ENCODE results near the gene ZDHHC7. TPM values are rescaled to one million over a fixed set of nuclear protein-coding genes. Genes with fewer than 3 reads are reported as not detected.
"Not testable (repeated sequence)": the region's sequence is repeated elsewhere in the genome, so short reads cannot be mapped to it uniquely, and the experiment has no call there.

The ZDHHC7 gene
- total RNA-seq, 2 experiments from 2014 or later: 24.6 to 25.1 TPM

GRCh38 chr16:85037050-85037410, 25.7 kb upstream of the ZDHHC7 start:
- ChIA-PET CTCF (no interaction called here), POLR2A (no interaction called here)
- no peaks in the 10 kb centered on the region for H3K4me1 Mint-ChIP-seq
- H3K27ac Mint-ChIP-seq: no peak overlapping the region
- no peaks in the 10 kb centered on the region for H3K36me3 Mint-ChIP-seq (ENCODE audit: low read depth)
- no peak overlapping the region for H3K4me3 Mint-ChIP-seq
- DNase-seq: no peak
- no peaks in the 10 kb centered on the region for H3K27me3 Mint-ChIP-seq
- no peaks in the 10 kb centered on the region for H3K9me3 Mint-ChIP-seq

DNA sequence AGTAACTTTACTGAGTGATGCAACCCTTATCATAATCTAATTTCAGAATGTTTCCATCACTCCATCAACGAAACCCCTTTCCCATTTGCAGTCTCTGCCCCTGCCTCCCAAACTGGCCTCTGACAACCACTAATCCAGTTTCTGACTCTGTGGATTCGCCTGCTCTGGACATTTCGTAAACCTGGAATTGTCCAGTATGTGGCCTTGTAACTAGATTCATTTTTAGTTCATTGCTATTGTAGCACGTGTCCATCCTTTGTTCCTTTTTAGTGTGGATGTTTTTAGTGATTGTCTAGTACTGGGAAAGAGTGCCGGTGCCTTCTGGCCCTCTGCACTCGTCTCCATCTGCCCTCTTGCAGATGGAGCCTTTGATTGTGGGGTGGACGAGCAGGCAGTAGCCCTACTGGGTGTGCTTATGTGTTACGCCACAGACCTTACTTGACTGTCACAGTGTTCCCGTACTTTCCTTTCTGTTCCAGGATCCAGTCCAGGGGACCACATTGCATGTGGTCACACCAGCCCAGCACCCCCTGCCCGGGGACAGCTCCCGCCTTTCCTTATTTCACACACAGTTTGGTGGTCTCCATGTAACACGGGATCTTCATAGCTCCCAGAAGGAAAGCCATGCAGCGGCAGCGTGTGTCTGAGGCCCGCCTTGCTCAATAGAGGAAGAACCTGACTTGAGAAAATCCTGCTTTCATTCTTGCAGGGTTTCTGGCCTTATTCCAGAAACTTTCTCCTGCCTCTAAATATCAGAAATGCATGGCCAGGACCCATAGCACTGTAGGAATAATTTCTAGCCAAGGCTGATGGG, 25.1 kb upstream of the ZDHHC7 start:
- POLR2A ChIA-PET: interaction anchor here (0.8 kb wide), 1 partner anchor 18 kb away, joined by 3 read pairs; no protein-coding TSS in a partner anchor
- no peak overlapping the region for H3K27ac Mint-ChIP-seq

DNA sequence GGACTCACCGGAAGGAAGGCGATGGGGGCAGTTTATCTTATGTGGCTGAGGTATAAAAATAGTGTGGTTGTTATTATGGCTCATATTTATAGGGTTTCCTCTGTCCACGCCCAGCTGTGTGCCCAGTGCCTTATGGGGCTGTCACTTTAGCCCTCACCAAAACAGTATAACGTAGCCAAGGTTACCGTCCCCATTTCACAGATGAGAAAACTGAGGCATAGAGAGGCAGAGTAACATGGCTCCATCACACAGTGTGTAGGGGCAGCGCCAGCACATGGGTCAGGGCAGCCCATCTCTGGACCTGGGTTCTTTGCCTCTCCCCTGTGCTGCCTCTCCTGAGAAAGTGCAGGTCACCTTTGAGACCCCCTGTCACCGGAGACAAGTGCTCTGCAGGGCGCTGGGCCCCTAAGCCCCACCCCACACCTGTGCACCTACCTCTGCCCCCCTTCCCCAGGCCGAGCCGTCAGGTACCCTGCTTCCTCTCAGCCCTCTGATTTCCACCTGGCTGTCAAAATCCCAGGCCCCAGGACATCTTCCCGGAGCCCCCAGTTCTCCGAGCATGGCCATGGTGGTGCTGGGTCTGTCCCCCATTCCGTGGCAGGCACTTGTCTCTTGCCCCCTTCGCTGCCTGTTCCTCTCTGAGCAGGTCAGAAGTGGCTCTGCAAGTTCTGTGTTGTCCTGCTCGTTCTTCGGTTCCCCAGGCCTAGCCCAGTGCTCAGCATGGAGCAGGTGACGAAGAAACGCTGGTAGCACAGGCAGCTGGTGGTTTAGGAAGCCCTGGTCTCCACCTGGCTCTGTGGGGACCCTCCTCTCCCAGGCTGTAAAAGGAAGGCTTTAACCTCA, 23.5 kb upstream of the ZDHHC7 start:
- no peak for DNase-seq
- POLR2A ChIA-PET: no interaction called here
- CTCF ChIA-PET: no interaction called here
- H3K9me3 Mint-ChIP-seq: no peaks in the 10 kb centered on the region
- no peaks in the 10 kb centered on the region for H3K27me3 Mint-ChIP-seq
- H3K4me1 Mint-ChIP-seq: peaks cover 7% of the 10 kb centered on the region
- no peaks in the 10 kb centered on the region for H3K36me3 Mint-ChIP-seq (ENCODE audit: low read depth)
- H3K4me3 Mint-ChIP-seq: no peak overlapping the region
- no peak overlapping the region for H3K27ac Mint-ChIP-seq

More for the DNA sequence above, 25.1 kb upstream of the ZDHHC7 start:
- peaks cover 3% of the 10 kb centered on the region for H3K4me1 Mint-ChIP-seq
- no peaks in the 10 kb centered on the region for H3K36me3 Mint-ChIP-seq (ENCODE audit: low read depth)
- no peak for DNase-seq
- CTCF ChIA-PET: interaction anchor here (0.7 kb wide), 2 partner anchors 83 to 679 kb away, joined by 3 read pairs; no protein-coding TSS in a partner anchor
- no peaks in the 10 kb centered on the region for H3K9me3 Mint-ChIP-seq
- H3K4me3 Mint-ChIP-seq: no peak overlapping the region
- no peaks in the 10 kb centered on the region for H3K27me3 Mint-ChIP-seq

GRCh38 chr16:85033171-85033570, 21.8 kb upstream of the ZDHHC7 start:
- no peaks in the 10 kb centered on the region for H3K36me3 Mint-ChIP-seq (ENCODE audit: low read depth)
- no peak overlapping the region for H3K27ac Mint-ChIP-seq
- ChIA-PET POLR2A (no interaction called here), CTCF (no interaction called here)
- H3K9me3 Mint-ChIP-seq: no peaks in the 10 kb centered on the region
- DNase-seq: no peak
- peaks cover 23% of the 10 kb centered on the region for H3K4me1 Mint-ChIP-seq
- H3K27me3 Mint-ChIP-seq: no peaks in the 10 kb centered on the region
- H3K4me3 Mint-ChIP-seq: no peak overlapping the region

DNA sequence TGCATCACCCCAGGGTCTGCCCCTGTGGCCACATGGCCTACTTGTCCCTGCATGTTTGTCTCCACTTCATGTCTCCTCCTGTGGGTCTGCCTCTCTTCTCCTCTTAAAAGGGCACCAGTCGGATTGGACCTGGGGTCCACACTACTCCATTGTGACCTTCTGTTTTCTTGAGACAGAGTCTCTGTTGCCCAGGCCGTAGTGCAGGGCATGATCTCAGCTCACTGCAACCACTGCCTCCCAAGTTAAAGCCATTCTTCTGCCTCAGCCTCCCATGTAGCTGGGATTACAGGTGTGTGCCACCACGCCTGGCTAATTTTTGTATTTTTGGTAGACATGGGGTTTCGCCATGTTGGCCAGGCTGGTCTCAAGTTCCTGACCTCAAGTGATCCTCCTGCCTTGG, 20.9 kb upstream of the ZDHHC7 start:
- POLR2A ChIA-PET, CTCF ChIA-PET: not testable (repeated sequence)

GRCh38 chr16:85031451-85031850, 20.1 kb upstream of the ZDHHC7 start:
- Mint-ChIP-seq H3K4me3 (no peak overlapping the region), H3K27ac (no peak overlapping the region), H3K9me3 (no peaks in the 10 kb centered on the region), H3K4me1 (peaks cover 34% of the 10 kb centered on the region), H3K36me3 (ENCODE audit: low read depth) (no peaks in the 10 kb centered on the region), H3K27me3 (no peaks in the 10 kb centered on the region)
- POLR2A ChIA-PET: no interaction called here
- DNase-seq: no peak
- CTCF ChIA-PET: interaction anchor here (1.0 kb wide), 1 partner anchor 83 kb away, joined by 3 read pairs; no protein-coding TSS in a partner anchor

More for the DNA sequence above, 20.9 kb upstream of the ZDHHC7 start:
- not testable (repeated sequence) for H3K27me3 Mint-ChIP-seq; H3K36me3 Mint-ChIP-seq (ENCODE audit: low read depth); H3K4me3 Mint-ChIP-seq; DNase-seq; H3K27ac Mint-ChIP-seq; H3K9me3 Mint-ChIP-seq
- peaks cover 28% of the 10 kb centered on the region for H3K4me1 Mint-ChIP-seq

DNA sequence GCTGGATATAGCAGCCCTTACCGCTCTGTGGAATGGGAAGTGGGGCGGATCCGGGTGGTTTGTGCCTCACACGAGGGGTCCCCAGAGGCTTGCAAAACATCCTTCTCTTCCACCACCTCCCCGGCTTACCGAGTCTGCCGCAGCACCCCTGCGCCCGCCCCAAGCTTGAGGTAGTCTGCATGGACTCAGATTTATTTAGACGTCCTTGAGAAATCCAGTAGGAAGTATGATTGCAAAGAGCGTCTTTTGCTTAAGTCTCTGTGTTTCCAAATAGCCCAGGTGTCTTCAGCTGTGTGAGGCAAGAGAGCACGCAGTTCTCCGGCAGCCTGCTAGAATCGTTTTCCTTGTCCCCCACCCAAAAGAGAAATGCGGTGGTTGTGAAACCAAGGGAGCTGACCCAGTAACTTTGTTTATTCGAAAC, 18.7 kb upstream of the ZDHHC7 start:
- H3K9me3 Mint-ChIP-seq: no peaks in the 10 kb centered on the region
- peaks cover 40% of the 10 kb centered on the region for H3K4me1 Mint-ChIP-seq
- POLR2A ChIA-PET: interaction anchor here (2.0 kb wide), 1 partner anchor 57 kb away, joined by 4 read pairs; no protein-coding TSS in a partner anchor
- H3K27me3 Mint-ChIP-seq: no peaks in the 10 kb centered on the region
- no peaks in the 10 kb centered on the region for H3K36me3 Mint-ChIP-seq (ENCODE audit: low read depth)
- DNase-seq: no peak
- H3K4me3 Mint-ChIP-seq: no peak overlapping the region
- CTCF ChIA-PET: interaction anchor here (1.0 kb wide), 1 partner anchor 57 kb away, joined by 3 read pairs; no protein-coding TSS in a partner anchor
- H3K27ac Mint-ChIP-seq: no peak overlapping the region

GRCh38 chr16:85029408-85029784, 18.1 kb upstream of the ZDHHC7 start:
- Mint-ChIP-seq H3K27ac (peak overlapping the region; percentile 85), H3K4me3 (peak overlapping the region; percentile 85), H3K27me3 (peaks cover 2% of the 10 kb centered on the region), H3K36me3 (ENCODE audit: low read depth) (no peaks in the 10 kb centered on the region), H3K9me3 (no peaks in the 10 kb centered on the region), H3K4me1 (peaks cover 40% of the 10 kb centered on the region)
- ChIA-PET POLR2A (interaction anchor here (2.0 kb wide), 1 partner anchor 57 kb away, joined by 4 read pairs; no protein-coding TSS in a partner anchor), CTCF (interaction anchor here (1.0 kb wide), 1 partner anchor 57 kb away, joined by 3 read pairs; no protein-coding TSS in a partner anchor)
- DNase-seq: peak; percentile 67

- CTCF ChIA-PET: interaction anchor here (1.4 to 2.4 kb wide), 2 partner anchors 58 to 303 kb away, joined by 3 to 13 read pairs; no protein-coding TSS in a partner anchor
- Mint-ChIP-seq H3K27me3 (peaks cover 2% of the 10 kb centered on the region), H3K4me1 (peaks cover 40% of the 10 kb centered on the region), H3K4me3 (peak overlapping the region; percentile 85), H3K9me3 (no peaks in the 10 kb centered on the region), H3K36me3 (ENCODE audit: low read depth) (no peaks in the 10 kb centered on the region), H3K27ac (peak overlapping the region; percentile 85)
- DNase-seq: peak; percentile 79
- POLR2A ChIA-PET: interaction anchor here (0.9 to 3.4 kb wide), 9 partner anchors 10 to 524 kb away, joined by 3 to 56 read pairs (median 4); partner anchors contain the start of gene ZDHHC7
Observed at GRCh38 chr16:85028685-85029407, 17.5 kb upstream of the ZDHHC7 start.

DNA sequence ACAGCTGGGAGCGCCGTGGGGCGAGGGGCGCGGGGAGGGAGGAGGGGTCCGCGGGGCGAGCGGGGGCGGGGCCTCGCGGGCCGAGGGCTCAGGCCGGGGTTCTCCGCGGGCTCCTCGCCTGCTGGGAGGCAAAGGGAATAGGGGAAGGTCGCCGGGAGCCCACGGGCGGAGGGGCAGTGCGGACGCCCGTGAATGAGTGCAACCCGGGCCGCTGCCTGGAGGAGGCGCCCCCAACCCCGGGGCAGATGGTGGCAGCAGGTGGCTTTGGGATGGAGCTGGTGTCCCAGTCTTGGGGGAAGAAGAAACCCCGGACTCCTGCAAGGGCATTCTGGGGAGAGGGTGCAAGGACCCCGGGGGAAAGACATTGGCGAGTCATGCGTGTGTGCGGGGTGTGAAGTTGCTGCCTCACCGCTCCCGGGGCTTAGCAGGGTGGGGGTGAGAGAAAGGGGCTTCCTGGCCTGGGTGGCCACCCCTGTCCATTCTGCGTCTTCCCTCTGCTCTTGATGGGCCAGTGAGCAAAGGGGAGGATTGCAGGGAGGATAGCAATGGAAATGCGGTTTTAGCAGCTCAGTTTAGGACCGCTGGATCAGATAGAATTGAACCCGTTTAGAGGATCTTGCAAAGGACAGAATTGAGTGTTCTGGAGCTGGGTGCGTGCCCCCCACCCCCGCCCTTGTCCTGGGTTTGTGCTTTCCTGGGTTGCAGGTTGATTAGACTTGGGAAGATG, 16.8 kb upstream of the ZDHHC7 start:
- ChIA-PET CTCF (interaction anchor here (1.0 to 2.7 kb wide), 7 partner anchors 15 to 302 kb away, joined by 3 to 14 read pairs (median 6); no protein-coding TSS in a partner anchor), POLR2A (interaction anchor here (0.6 to 3.4 kb wide), 12 partner anchors 11 to 525 kb away, joined by 3 to 56 read pairs (median 6); partner anchors contain the start of gene ZDHHC7)
- H3K9me3 Mint-ChIP-seq: no peaks in the 10 kb centered on the region
- peak overlapping the region; percentile 85 for H3K4me3 Mint-ChIP-seq
- peaks cover 2% of the 10 kb centered on the region for H3K27me3 Mint-ChIP-seq
- peaks cover 40% of the 10 kb centered on the region for H3K4me1 Mint-ChIP-seq
- no peaks in the 10 kb centered on the region for H3K36me3 Mint-ChIP-seq (ENCODE audit: low read depth)
- H3K27ac Mint-ChIP-seq: peak overlapping the region; percentile 85
- DNase-seq: peak; percentile 35

- no peaks in the 10 kb centered on the region for H3K36me3 Mint-ChIP-seq (ENCODE audit: low read depth)
Observed at GRCh38 chr16:85027349-85027957, 16.1 kb upstream of the ZDHHC7 start, which contains the start of gene KIAA0513. KIAA0513 (plus strand) TSS chr16:85027795; CDS start chr16:85067072, 39,277 bp downstream.

More at GRCh38 chr16:85027349-85027957, 16.1 kb upstream of the ZDHHC7 start, which contains the start of gene KIAA0513:
- peaks cover 40% of the 10 kb centered on the region for H3K4me1 Mint-ChIP-seq
- peak; percentile 96 for DNase-seq
- ChIA-PET POLR2A (interaction anchor here (0.6 to 3.4 kb wide), 9 partner anchors 11 to 526 kb away, joined by 3 to 56 read pairs (median 6); partner anchors contain the start of gene ZDHHC7), CTCF (interaction anchor here (0.6 to 2.7 kb wide), 14 partner anchors 11 to 840 kb away, joined by 3 to 14 read pairs (median 4); partner anchors contain the start of gene TAF1C)
- no peaks in the 10 kb centered on the region for H3K9me3 Mint-ChIP-seq
- H3K27ac Mint-ChIP-seq: peak within 1 kb of the TSS; percentile 85
- H3K27me3 Mint-ChIP-seq: peaks cover 2% of the 10 kb centered on the region
- H3K4me3 Mint-ChIP-seq: peak within 1 kb of the TSS; percentile 85
